Lower leg skin (tissue), 4 donors: ENCODE measurements around the gene MBD3. TPM values are rescaled to one million over a fixed set of nuclear protein-coding genes. Genes with fewer than 3 reads are reported as not detected.

Source experiments
- DNase-seq, 2 donors: peaks; one replicate each; pipeline ENCODE4 v3.0.0-alpha.2; 2019; ENCODE audit warnings: low spot score in 2 of 2
- H3K4me3 ChIP-seq: fragments of 200-600 bp; sonication (generic); 2 replicates; pipeline ENCODE4 v1.5.1; 2017; ENCODE audit warnings: mild to moderate bottlenecking, low read depth; ENCODE audit not compliant: poor library complexity, severe bottlenecking
- CTCF ChIP-seq, 3 donors: fragments of 450-650 bp; IDR thresholded peaks; one replicate each; pipeline ENCODE4 v1.5.1; 2016; ENCODE audit warnings: antibody characterized with exemption in 3 of 3, mild to moderate bottlenecking in 3 of 3, moderate library complexity in 2 of 3
- POLR2A ChIP-seq, 2 donors: fragments of 450-650 bp; IDR thresholded peaks; one replicate each; pipeline ENCODE4 v1.6.1; 2016 to 2017; ENCODE audit warnings: antibody characterized with exemption in 2 of 2, mild to moderate bottlenecking in 1 of 2, moderate library complexity in 1 of 2
- WGBS, 2 donors: methylation state at CpG; one replicate each; pipeline ENCODE4 v1.1.5; 2018; 5-methylcytosine and 5-hydroxymethylcytosine counted together
- intact Hi-C: fragments of 100-400 bp; cut with DNase I; formaldehyde crosslinking; loops from one replicate; pipeline ENCODE4 v1.15.0; 2023; ENCODE audit warnings: low total_unique reads
- total RNA-seq, 4 donors: library from RNA; depleted of rRNA; stranded (reverse); fragments of >200 nt; gene quantifications; one replicate each; pipeline ENCODE4 v1.1.0, GENCODE V29; 2016

The MBD3 gene
- total RNA-seq, 4 donors from 2014 or later, result 51.7 to 85.7 (median 79.3) TPM

- DNase-seq, result no peak
- TF ChIP-seq POLR2A (IDR thresholded peaks at IDR 0.05), result no peak
- H3K4me3 ChIP-seq, result no peak overlapping the region
- 96 to 97% methylated on average over 13 of the region's 13 CpGs for WGBS, 2 donors
- intact Hi-C loops, result no loop called here
Observed at GRCh38 chr19:1570836-1571235, 21.8 kb downstream of the MBD3 start.

DNA sequence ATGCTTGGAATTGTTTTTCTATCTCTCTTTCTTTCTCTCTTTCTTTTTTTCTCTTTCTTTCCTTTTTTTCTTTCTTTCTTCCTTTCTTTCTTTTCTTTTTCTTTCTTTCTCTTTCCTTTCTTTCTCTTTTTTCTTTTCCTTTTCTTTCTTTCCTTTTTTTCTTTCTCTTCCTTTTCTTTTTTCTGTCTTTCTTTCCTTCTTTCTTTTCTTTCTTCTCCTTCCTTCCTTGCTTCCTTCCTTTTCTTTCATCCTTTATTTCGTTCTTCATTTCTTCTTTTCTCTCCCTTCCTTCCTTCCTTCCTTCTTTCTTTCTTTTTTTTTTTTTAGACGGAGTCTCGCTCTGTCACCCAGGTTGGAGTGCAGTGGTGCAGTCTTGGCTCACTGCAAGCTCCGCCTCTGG, 22.7 kb downstream of the MBD3 start:
- intact Hi-C loops, result no loop called here
- no peak for TF ChIP-seq POLR2A (IDR thresholded peaks at IDR 0.05)
- TF ChIP-seq CTCF (IDR thresholded peaks at IDR 0.05), result no peak
- no peak for DNase-seq
- 72 to 73% methylated on average over 4 of the region's 4 CpGs for WGBS, 2 donors
- no peak overlapping the region for H3K4me3 ChIP-seq

DNA sequence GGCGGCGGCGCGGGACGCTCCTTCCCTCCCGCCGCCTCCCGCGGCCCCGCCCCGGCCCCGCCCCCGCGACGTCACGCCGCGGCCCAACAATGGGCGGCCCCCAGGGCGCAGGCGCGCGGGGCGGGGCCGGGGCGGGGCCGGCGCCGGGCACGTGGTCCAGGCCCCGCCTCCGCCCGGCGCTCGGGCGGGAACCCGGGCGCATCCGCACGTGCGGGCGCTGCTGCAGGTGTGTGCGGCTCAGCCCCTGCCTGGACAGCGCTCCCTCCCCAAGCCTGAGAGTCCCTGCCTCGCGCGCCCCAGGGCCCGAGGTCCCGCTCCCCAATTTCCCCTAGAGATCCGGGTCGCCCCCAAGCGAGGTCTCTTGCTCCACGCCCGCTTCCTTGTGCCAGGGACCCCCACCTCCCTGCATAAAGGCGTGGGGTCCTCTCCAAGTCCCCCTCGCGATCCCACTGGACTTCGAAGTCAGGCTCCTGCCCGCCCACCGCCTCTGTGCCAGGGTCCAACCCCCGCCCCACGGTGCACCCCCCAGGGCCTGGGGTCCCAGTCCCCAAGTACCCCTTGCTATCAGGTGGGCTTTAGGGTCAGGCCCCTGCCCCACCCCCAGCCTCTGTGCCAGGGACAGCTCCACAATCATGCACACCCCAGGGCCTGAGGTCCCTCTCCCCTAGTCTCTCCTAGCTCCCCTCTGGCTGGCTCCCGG, 24.2 kb downstream of the MBD3 start, which contains the start of gene MEX3D:
MEX3D (minus strand) TSS at position 6 of the 700 bp plus-strand sequence. CDS start 267 bp downstream, outside the sequence.
- TF ChIP-seq CTCF (IDR thresholded peaks at IDR 0.05), result no peak
- no peak for TF ChIP-seq POLR2A (IDR thresholded peaks at IDR 0.05)
- DNase-seq, result peak; percentile 34 to 92
- peak within 1 kb of the TSS; percentile 50 for H3K4me3 ChIP-seq
- intact Hi-C loops, result no loop called here
- 23 to 27% methylated on average over 15 to 20 of the region's 63 CpGs for WGBS, 2 donors

- no peak for TF ChIP-seq CTCF (IDR thresholded peaks at IDR 0.05)
- TF ChIP-seq POLR2A (IDR thresholded peaks at IDR 0.05), result no peak
- intact Hi-C loops, result no loop called here
- no peak overlapping the region for H3K4me3 ChIP-seq
- WGBS, 2 donors, result no CpG with 5 or more reads among the region's 73 CpGs
- no peak for DNase-seq
Observed at GRCh38 chr19:1567848-1568227, 24.8 kb downstream of the MBD3 start.

DNA sequence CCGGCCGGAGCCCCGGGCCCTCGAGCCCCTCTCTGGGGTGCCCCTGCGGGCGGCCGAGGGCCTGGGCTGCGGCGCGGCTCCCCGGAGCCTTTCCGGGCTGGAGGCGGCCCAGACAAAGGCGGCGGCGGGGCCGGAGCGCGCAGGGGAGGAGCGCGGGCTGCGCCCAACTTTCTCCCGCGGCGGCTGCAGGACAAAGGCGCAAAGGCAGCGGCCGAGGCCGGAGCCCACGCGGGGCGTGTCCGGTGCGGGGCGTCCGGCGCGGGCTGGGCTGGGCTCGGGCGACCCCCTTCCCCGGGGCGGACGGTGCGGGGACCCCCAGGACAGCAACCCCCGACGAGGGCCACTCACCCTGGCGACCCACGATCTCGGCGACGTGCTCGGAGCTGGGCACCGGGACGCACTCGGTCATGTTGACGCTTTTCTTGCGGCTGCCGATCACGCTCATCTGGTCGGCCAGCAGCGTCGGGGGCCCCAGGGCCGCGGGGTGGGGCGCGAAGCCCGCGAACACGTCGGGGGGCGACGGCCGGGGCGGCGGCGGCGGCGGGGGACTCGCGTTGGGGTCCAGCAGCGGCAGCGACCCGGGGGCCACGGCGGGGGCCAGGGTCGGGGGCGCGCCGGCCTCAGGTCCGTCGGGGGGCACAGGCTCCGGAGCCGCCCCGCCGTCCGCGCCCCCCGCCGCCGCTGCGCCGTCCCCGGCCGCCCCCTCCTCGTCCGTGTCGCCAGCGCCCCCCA, 25.4 kb downstream of the MBD3 start:
- WGBS, 2 donors, result 0 to 2% methylated on average over 17 to 34 of the region's 108 CpGs
- peak overlapping the region; percentile 50 for H3K4me3 ChIP-seq
- TF ChIP-seq CTCF (IDR thresholded peaks at IDR 0.05) (no peak), POLR2A (IDR thresholded peaks at IDR 0.05) (no peak)
- intact Hi-C loops, result no loop called here
- no peak for DNase-seq

GRCh38 chr19:1566392-1567115, 26.1 kb downstream of the MBD3 start:
- intact Hi-C loops, result no loop called here
- TF ChIP-seq POLR2A (IDR thresholded peaks at IDR 0.05) (no peak), CTCF (IDR thresholded peaks at IDR 0.05) (no peak)
- WGBS, 2 donors, result 7 to 22% methylated on average over 15 to 37 of the region's 42 CpGs
- H3K4me3 ChIP-seq, result peak overlapping the region; percentile 50
- DNase-seq, result peak in 1 of 2 donors; percentile 92
